Fibroblast of skin of left biceps (primary cell): ENCODE data around the gene MSI2.

Source experiments
- DNase-seq, 2 experiments: peaks; one replicate each; pipeline ENCODE4 v3.0.0-alpha.2; 2013; ENCODE audit warnings: low read depth in 2 of 2

MSI2 gene

GRCh38 chr17:57393368-57393767, 137.0 kb downstream of the MSI2 start:
- DNase-seq, result no peak

- DNase-seq, result no peak
Observed at GRCh38 chr17:57394375-57394774, 138.1 kb downstream of the MSI2 start.

- no peak for DNase-seq
Observed at GRCh38 chr17:57395721-57396321, 139.5 kb downstream of the MSI2 start.

- DNase-seq, result no peak
Observed at GRCh38 chr17:57396511-57396921, 140.2 kb downstream of the MSI2 start.

- no peak for DNase-seq
Observed at GRCh38 chr17:57397402-57397801, 141.1 kb downstream of the MSI2 start.

GRCh38 chr17:57399690-57400089, 143.4 kb downstream of the MSI2 start:
- DNase-seq, result no peak

GRCh38 chr17:57400648-57401047, 144.3 kb downstream of the MSI2 start:
- no peak for DNase-seq

GRCh38 chr17:57401556-57402488, 145.5 kb downstream of the MSI2 start:
- DNase-seq, result no peak

GRCh38 chr17:57402681-57403180, 146.4 kb downstream of the MSI2 start:
- DNase-seq, result no peak

GRCh38 chr17:57403236-57403635, 146.9 kb downstream of the MSI2 start:
- no peak for DNase-seq

- DNase-seq, result no peak
Observed at GRCh38 chr17:57404073-57404472, 147.8 kb downstream of the MSI2 start.

- no peak for DNase-seq
Observed at GRCh38 chr17:57404795-57405490, 148.6 kb downstream of the MSI2 start.

- DNase-seq, result no peak
Observed at GRCh38 chr17:57405491-57406072, 149.3 kb downstream of the MSI2 start.

GRCh38 chr17:57406131-57406980, 150.0 kb downstream of the MSI2 start:
- no peak for DNase-seq

GRCh38 chr17:57406981-57407286, 150.6 kb downstream of the MSI2 start:
- DNase-seq, result no peak

- no peak for DNase-seq
Observed at GRCh38 chr17:57407287-57408070, 151.2 kb downstream of the MSI2 start.

- DNase-seq, result no peak
Observed at GRCh38 chr17:57408071-57408811, 151.9 kb downstream of the MSI2 start.

GRCh38 chr17:57410169-57410568, 153.8 kb downstream of the MSI2 start:
- no peak for DNase-seq

GRCh38 chr17:57412520-57413096, 156.3 kb downstream of the MSI2 start:
- no peak for DNase-seq
